Omental fat pad (tissue), 4 donors: ENCODE results near the gene TRMT11. TPM values are rescaled to one million over a fixed set of nuclear protein-coding genes. Genes with fewer than 3 reads are reported as not detected.

ENCODE experiments used
- ATAC-seq: fragments of 150-250 bp; one replicate; pipeline ENCODE4 v1.9.1; 2016; ENCODE audit warnings: mild to moderate bottlenecking, moderate library complexity; ENCODE audit not compliant: low FRiP score
- DNase-seq: peaks from one replicate; pipeline ENCODE4 v3.0.0-alpha.2; 2019; ENCODE audit warnings: low spot score
- CTCF ChIP-seq, 3 donors: fragments of 450-650 bp; IDR thresholded peaks; one replicate each; pipeline ENCODE4 v1.5.1; 2016 to 2017; ENCODE audit warnings: antibody characterized with exemption in 3 of 3, mild to moderate bottlenecking in 3 of 3, moderate library complexity in 2 of 3
- total RNA-seq, 4 donors: library from RNA; depleted of rRNA; stranded (reverse); fragments of >200 nt; gene quantifications; one replicate each; pipeline ENCODE4 v1.1.0, GENCODE V29; 2016

The TRMT11 gene
- total RNA-seq, 4 donors from 2014 or later: 18.0 to 31.7 (median 23.2) TPM

GRCh38 chr6:125957391-125957693 lies 29.0 kb upstream of the TRMT11 start:
- DNase-seq (no peak), ATAC-seq (no peak)
- no peak for TF ChIP-seq CTCF (IDR thresholded peaks at IDR 0.05)

GRCh38 chr6:125957845-125958244 lies 28.5 kb upstream of the TRMT11 start:
- ATAC-seq (peak; percentile 48), DNase-seq (no peak)
- TF ChIP-seq CTCF (IDR thresholded peaks at IDR 0.05): no peak

- no peak for TF ChIP-seq CTCF (IDR thresholded peaks at IDR 0.05)
- no peak for DNase-seq
- ATAC-seq: no peak
These were observed 27.3 kb upstream of the TRMT11 start for GRCh38 chr6:125959041-125959440.

- DNase-seq (no peak), ATAC-seq (no peak)
- TF ChIP-seq CTCF (IDR thresholded peaks at IDR 0.05): no peak
These were observed 25.2 kb upstream of the TRMT11 start for GRCh38 chr6:125961117-125961516.

- DNase-seq: no peak
- no peak for TF ChIP-seq CTCF (IDR thresholded peaks at IDR 0.05)
- no peak for ATAC-seq
These were observed 23.3 kb upstream of the TRMT11 start for GRCh38 chr6:125962900-125963497.

GRCh38 chr6:125963817-125964216 lies 22.5 kb upstream of the TRMT11 start:
- ATAC-seq (no peak), DNase-seq (no peak)
- TF ChIP-seq CTCF (IDR thresholded peaks at IDR 0.05): no peak

- ATAC-seq (no peak), DNase-seq (no peak)
- TF ChIP-seq CTCF (IDR thresholded peaks at IDR 0.05): no peak
These were observed 19.8 kb upstream of the TRMT11 start for GRCh38 chr6:125966569-125966968.
